ENCODE measurements around the gene MT3.

DNA sequence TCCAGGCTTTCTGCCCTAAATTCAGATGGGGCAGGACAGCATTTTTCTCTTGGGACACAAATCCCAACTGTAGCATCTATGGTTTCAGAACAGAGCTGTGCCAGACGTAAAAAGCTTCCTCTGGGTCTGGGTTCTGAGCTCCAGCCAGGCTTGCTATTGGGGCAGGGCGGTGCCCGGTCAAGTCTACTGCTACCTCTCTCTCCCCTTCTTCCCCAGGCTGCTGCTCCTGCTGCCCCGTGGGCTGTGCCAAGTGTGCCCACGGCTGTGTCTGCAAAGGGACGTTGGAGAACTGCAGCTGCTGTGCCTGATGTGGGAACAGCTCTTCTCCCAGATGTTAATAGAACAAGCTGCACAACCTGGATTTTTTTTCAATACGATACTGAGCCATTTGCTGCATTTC lies 44.2 kb downstream of the MT3 start:
- TF ChIP-seq POLR2A (IDR thresholded peaks at IDR 0.05; ENCODE audit: low read depth, low read length) (no peak), TAF1 (IDR thresholded peaks at IDR 0.05; ENCODE audit: borderline replicate concordance, low read depth, low read length) (no peak), POLR2AphosphoS5 (IDR thresholded peaks at IDR 0.05; ENCODE audit: low read depth, low read length) (no peak)
